GM21529 (cell line): ENCODE results near the gene GPRIN1.

Source experiments
- ATAC-seq: cut with Tn5 transposase; IDR thresholded peaks from one replicate; pipeline ENCODE4 v1.9.1; 2021; ENCODE audit not compliant: unreplicated experiment

The GPRIN1 gene

GRCh38 chr5:176643491-176644219 is 33.7 kb upstream of the GPRIN1 start:
- no peak for ATAC-seq

- no peak for ATAC-seq
Measured at GRCh38 chr5:176642675-176643490, 32.9 kb upstream of the GPRIN1 start.

- no peak for ATAC-seq
Measured at GRCh38 chr5:176640616-176641015, 30.7 kb upstream of the GPRIN1 start.

GRCh38 chr5:176639981-176640380 is 30.0 kb upstream of the GPRIN1 start:
- ATAC-seq, result no peak

- no peak for ATAC-seq
Measured at GRCh38 chr5:176639208-176639607, 29.3 kb upstream of the GPRIN1 start.

- no peak for ATAC-seq
Measured at GRCh38 chr5:176638437-176638836, 28.5 kb upstream of the GPRIN1 start.

GRCh38 chr5:176637556-176637955 is 27.6 kb upstream of the GPRIN1 start:
- ATAC-seq, result no peak

- no peak for ATAC-seq
Measured at GRCh38 chr5:176636426-176636825, 26.5 kb upstream of the GPRIN1 start.

- no peak for ATAC-seq
Measured at GRCh38 chr5:176633598-176633997, 23.6 kb upstream of the GPRIN1 start.

GRCh38 chr5:176632745-176633144 is 22.8 kb upstream of the GPRIN1 start:
- no peak for ATAC-seq

GRCh38 chr5:176631383-176632200 is 21.6 kb upstream of the GPRIN1 start:
- ATAC-seq, result no peak

- ATAC-seq, result no peak
Measured at GRCh38 chr5:176630681-176631222, 20.8 kb upstream of the GPRIN1 start.

GRCh38 chr5:176629853-176630680 is 20.1 kb upstream of the GPRIN1 start, which contains the start of the genes EIF4E1B and SNCB:
Gene EIF4E1B, plus strand, starts transcription at chr5:176630675. Its CDS starts 12,113 bp downstream, at chr5:176642788.
Gene SNCB, minus strand, starts transcription at chr5:176630534. Its CDS starts 880 bp downstream, at chr5:176629654.
- ATAC-seq, result peak; percentile 75

GRCh38 chr5:176629317-176629852 is 19.4 kb upstream of the GPRIN1 start:
- ATAC-seq, result no peak

GRCh38 chr5:176628406-176629228 is 18.7 kb upstream of the GPRIN1 start:
- ATAC-seq, result no peak

GRCh38 chr5:176627582-176627981 is 17.6 kb upstream of the GPRIN1 start:
- ATAC-seq, result no peak

GRCh38 chr5:176626876-176627236 is 16.9 kb upstream of the GPRIN1 start:
- ATAC-seq, result no peak

GRCh38 chr5:176625966-176626875 is 16.3 kb upstream of the GPRIN1 start:
- ATAC-seq, result no peak
